Measurements from ENCODE around the gene DMD.

- no peak for TF ChIP-seq CTCF (IDR thresholded peaks at IDR 0.05; ENCODE audit: insufficient read depth, low read depth, low read length)
- TF ChIP-seq EZH2 (IDR thresholded peaks at IDR 0.05; ENCODE audit: insufficient read depth, low read length), result no peak
Observed at GRCh38 chrX:31139961-31140360, 2071.4 kb downstream of the DMD start.

Data from astrocyte (in vitro differentiated cells and primary cell).